ENCODE measurements around the gene SLTM. TPM values are rescaled to one million over a fixed set of nuclear protein-coding genes. Genes with fewer than 3 reads are reported as not detected.

Gene SLTM
- total RNA-seq: 41.3 and 51.0 TPM in 2 replicates

DNA sequence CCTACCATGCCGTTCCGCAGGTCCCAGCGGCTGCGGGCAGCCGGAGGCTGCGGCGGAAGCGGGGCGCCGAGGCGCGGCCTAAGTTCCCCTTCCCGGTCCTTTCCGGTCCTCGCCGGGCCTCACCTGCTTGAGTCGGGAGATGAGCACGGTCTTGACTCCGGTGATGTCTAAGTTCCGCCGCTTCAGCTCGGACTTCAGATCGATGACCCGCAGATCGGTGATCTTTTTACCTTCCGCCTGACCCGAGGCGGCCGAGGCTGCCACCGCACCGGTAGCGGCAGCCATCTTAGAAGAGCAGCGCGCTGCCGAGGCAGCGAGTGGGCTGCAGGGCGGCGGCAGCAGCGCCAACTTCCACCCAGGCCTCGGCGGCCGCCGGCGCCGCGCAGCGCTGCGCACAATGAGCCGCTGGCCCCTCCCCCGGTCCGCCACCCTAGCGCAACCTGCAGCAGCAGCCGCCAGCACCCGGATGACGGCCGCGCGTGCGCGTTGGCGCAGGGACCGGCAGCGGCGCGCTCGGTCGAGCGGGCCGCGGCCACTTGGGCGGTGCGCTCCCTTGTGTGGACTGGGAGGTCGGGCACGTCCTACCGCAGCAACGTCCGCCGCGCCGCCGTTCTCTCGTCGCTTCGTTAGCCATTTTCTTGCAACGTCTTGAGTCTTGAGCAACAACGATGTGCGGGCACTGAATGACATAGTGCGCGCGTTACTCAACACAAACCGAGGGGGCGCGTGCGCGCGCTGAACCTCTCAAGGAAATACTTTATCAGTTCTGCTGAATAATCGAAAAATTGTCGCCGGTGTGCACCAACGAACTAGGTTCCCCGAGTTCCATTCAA, at the start of gene SLTM:
Gene SLTM (minus strand): TSS at position 399 of the 833 bp plus-strand sequence. CDS start 114 bp downstream, at position 285.

Other genes with a start within 250 kb of the SLTM start
- 67.4 and 75.1 TPM in 2 replicates for gene ADAM10, start 184.0 kb downstream of the SLTM start, total RNA-seq
- 6.7 and 9.8 TPM in 2 replicates for gene MINDY2, start 162.4 kb downstream of the SLTM start, total RNA-seq
- 11.0 and 19.6 TPM in 2 replicates for gene RNF111, start 54.0 kb upstream of the SLTM start, total RNA-seq
- gene CCNB2, start 171.5 kb upstream of the SLTM start, total RNA-seq: 61.9 and 64.3 TPM in 2 replicates